GM19452 (cell line): Measurements from ENCODE around the gene CPNE4.

Experiments used
- ATAC-seq: cut with Tn5 transposase; IDR thresholded peaks from one replicate; pipeline ENCODE4 v1.9.1; 2021; ENCODE audit not compliant: unreplicated experiment

Gene CPNE4

DNA sequence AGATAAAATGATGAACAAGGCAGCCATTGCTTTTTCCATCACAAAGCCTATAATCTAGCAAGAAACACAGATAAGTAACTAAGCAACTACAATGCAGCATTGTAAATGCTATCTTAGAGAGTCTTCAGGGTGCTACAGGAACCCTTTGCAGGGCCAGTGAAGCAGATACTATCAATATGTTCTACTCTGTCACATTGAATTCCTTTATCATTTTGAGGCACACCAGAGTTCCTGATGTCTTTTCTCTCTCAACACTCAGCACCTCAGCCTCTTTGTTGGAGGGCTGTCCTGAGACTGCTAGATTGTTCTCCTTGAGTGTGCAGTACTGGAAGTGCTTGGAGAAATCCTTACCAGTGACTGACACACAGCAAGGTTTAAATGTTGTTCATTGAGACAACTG, 424.6 kb downstream of the CPNE4 start:
- no peak for ATAC-seq

DNA sequence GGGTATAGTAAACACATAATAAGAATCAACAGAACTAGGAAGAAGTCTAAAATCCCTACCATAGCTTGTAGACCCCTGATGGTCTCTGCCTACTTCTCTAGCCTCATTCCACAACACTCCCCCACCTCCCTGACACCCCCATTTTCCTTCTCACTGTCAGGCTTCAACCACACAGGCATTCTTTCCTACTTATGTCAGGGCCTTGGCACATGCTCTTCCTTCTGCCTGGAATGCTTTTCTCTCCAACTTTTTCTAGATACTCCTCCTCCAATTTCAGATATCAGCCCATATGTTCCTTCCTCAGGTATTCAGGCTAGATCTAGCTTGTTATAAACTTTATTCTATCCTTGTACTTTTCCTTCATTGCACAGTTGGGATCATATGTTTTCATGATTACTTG, 426.1 kb downstream of the CPNE4 start:
- no peak for ATAC-seq

DNA sequence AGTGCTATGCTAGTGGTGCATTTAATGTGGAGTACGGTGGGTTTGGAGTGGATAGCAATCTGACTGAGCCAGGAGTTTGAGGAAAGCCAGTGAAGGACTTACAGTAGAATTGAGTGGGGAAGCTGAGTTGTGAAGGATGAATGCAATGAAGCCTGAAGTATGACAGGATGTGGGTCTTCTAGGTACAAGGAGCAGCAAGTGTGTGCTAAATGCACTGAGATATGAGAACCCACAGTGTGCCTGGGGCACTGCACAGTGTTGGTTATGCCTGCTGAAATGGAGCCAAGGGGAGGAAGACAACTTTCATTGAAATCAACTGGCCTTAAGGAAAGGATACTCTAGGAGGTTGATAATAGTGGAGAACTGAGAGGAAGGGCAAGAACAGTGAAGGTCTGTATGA, 426.5 kb downstream of the CPNE4 start:
- peak; percentile 63 for ATAC-seq

DNA sequence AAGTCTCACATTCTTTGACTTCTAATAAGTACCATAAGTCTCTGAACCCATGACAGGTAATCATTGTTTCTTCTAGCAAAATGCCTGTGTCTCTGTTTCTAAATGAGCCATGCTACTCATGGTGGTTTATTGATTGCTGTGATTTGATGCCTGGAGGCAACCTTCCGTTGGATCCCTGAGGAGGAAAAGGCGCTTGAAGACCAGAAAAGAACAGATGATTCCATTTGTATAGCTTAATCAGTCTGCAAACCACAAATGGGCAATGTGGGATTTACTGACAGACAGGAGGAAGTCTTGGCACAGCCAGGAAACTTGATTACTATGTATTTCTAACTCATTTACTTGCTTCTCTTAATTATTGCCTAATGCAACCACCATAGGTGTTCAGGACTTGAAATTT, 428.9 kb downstream of the CPNE4 start:
- no peak for ATAC-seq

DNA sequence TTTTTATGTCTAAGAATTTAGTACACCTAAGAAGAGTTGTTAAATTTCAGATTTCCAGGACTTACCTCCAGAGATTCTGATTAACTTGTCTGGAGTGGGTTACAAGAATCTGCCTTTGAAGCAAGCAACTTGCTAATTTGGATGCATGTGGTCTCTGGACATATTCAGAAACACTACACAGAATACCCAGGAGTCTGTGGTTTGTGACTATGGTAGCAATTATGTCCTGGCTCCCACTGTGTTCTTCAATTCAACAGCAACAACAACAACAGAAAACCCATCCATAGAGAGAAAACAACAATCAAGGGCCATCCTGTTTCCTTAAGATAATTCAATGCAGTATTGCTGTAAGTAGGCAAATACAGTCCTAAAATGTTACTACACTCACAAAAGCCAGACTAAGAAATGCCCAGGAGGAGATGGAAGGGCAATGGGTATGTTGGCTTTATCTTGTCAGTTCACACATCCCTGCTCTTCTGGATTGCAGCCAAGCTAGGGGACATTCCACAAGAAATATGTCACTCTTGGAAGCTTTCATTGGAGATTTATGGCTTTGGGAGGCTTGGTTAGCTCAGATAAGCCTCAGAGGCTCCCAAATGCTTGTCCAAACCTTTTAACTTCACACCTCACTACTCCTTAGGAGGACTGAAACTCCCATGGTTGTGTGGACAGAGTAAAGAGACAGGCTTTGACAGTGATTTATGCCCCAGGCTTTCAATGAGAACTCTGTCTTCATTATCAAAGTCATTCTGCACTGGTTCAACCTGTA, 432.6 kb downstream of the CPNE4 start:
- no peak for ATAC-seq

DNA sequence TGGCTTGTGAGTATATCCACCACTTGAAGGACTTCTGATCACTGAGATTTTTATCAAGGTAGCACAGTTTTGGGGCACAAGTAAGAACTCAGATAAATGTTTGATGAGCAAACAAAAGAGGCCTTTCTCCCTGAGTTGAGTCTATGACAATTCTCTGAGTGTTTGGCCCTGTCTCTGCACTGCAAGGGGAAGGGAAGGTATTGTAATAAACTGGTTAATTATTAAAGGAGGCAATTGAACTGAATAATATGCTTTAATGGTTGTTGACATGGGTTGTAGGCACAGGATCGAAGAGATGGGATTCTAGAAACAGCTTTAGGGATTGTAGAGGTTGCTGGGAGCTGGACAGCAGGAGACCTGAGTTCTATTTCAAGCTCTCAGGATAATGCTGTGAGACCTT, 437.0 kb downstream of the CPNE4 start:
- no peak for ATAC-seq

DNA sequence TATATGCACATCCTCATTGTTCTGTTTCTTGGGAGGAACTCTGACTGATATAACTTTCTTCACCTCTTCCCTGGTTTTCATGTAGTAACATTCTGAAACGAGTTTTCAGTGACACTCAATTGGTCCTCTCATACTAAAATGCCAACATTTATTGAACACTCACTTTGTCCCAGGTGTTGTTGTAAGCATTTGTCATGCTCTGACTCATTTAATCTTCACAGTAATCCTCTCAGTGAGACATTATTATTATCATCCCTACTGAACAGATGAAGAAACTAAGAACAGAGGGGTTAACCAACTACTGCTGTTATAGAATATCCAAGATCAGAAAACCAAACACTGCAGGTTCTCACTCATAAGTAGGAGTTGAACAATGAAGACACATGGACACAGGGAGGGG, 437.9 kb downstream of the CPNE4 start:
- no peak for ATAC-seq

DNA sequence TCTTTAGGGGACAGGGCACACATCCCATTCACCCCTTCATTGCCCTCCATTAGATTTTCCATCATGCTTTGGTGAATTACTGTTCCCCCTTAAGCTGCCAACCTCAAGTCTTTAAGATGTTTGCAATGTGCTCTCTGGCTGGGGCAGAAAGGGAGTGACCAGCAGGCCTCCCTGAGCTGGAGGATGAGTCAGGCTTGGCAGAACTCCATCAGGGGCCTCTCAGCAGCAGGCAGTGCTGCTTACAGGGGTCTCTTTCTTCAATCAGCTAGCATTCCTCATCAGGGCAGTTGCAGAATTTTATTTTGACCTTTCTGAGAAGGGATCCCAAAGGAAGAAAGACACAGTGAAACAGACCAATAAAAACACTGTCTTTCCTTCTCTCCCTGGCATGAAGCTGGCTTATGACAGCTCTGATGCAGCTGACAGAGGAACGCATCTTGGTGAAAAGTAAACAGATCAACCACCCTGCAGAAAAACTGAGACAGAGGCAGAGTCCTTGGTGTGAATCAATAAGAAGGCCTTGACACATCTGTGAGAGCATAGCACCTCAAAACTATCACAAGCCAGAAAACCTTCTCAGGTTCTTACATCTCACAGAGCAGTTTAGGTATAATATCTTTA, 443.3 kb downstream of the CPNE4 start:
- ATAC-seq, result no peak

DNA sequence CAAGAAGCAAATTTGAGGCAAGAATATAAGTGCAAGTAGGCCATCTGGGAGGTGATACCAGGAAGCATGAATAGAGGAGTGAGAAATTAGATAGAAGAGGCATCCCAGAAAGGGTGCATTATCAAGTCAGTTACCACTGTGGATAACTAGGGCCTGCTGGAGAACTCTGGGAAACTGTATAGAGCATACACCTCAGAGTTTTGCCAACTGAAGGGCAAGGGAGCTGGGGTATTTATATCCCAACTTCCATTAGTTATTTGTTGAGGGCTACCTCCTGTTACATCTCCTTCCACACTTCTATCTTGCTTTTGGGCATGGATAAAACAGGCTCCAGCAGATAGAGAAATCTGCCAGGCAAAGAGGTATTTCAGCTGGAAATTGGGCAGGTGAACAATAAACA, 448.5 kb downstream of the CPNE4 start:
- ATAC-seq, result no peak

DNA sequence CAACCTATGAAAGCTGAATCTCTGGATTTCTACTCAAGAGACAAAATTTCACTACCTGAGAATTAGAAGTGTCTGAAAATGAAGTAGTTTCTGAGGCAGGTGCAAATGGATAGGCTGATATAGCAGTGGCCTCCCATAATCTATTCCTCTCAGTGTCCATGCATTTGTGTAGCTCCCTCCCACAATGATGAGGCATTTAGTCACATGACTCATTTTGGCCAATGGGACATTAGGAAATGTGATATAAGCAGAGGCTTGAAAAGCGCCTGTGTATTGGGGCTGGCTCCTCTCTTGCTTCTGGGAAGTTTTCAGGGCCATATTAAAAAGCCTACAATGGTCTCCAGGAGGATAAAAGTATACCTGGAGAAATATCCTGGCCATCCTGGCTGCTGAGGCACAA, 452.4 kb downstream of the CPNE4 start:
- ATAC-seq, result no peak

DNA sequence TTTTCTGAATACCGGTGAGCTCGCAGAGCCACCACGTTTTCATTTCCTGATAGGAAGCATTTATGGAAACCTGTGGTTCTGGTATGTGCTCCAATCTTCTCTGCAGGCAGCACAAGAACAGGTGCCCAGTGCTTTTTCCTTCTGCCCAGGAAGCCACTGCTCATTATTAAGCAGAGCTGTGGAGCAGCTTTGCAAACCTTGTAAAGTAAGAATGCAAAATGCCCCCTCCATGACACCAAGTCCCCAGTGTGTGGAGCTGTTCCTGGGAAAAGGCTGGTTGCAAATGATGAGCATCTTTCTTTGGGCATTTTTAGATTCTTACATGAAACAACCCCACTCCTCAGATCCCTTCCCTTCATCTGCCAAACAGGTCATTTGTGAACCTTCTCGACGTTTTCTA, 466.4 kb downstream of the CPNE4 start:
- ATAC-seq, result no peak

DNA sequence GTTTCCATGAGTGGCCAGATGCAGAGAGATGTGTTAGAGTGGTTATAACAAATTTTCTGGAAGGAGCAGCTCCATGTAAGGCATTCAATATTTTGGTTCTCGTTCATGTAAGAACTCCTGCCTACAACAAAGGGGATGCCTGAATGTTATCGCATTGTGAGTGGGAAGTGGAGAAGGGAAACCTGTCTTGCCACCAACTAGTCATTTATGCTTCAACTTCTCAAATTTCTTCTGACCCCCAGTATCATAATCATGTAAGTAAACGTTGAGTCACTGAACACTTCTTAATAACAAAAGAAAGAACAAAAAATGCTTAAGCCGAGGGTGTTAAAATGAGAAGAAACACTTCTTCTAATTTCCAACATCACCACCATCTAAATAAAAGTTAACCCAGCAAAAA, 470.0 kb downstream of the CPNE4 start:
- no peak for ATAC-seq

DNA sequence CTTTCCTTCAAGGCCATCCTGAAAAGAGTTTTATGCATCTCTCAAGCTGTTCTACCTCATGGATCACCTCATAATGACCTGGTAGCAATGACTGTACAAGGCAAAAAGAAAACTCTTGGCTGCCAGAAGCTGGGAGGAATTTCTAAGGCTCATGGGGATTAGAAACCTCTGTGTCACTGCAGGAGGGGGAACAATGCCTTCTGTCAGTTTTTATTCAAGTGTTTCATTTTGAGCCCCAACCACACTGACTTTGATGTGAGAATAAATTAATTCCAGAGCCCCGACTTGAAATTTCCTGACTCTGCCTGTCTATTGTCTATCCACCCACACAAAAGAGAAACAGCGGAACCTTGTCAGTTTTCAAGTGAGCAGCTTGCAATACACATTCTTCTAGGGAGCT, 473.3 kb downstream of the CPNE4 start:
- no peak for ATAC-seq

DNA sequence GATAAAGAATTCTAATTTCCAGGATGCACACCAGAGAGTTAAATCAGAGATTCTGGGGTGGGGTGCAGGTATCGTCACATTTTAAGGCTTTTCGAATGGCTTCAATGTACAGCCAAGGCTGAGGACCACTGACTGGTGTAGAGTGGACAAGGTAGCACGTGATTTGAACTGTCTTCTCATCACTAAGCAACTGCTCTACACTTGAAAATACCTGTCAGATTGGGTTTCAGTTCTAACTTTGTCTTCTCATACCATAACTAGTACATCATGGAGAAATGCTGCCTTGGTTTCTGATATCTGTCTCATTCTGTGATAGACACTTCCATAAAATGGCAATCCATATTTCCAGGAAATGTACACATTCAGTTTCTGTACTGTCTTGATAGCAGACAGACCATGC, 474.0 kb downstream of the CPNE4 start:
- ATAC-seq, result no peak

DNA sequence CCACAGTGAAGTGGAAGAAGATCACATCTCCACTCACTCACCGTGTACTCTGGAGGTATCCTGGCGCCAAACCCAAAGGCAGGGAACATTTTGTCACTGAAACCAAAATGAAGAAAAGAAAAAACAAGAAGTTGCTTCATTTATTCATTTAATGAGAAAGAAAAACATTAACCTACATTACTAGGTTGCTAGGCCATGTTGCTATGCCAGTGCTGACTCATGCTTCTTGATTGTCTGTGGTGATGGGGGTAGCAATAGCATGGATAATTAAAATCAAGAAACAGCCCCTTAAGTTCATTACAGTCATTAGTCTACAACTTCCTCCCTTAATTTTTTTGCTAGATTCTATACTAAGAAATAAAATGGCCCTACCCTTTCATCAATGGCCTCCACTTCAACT, 479.4 kb downstream of the CPNE4 start:
- ATAC-seq, result no peak

DNA sequence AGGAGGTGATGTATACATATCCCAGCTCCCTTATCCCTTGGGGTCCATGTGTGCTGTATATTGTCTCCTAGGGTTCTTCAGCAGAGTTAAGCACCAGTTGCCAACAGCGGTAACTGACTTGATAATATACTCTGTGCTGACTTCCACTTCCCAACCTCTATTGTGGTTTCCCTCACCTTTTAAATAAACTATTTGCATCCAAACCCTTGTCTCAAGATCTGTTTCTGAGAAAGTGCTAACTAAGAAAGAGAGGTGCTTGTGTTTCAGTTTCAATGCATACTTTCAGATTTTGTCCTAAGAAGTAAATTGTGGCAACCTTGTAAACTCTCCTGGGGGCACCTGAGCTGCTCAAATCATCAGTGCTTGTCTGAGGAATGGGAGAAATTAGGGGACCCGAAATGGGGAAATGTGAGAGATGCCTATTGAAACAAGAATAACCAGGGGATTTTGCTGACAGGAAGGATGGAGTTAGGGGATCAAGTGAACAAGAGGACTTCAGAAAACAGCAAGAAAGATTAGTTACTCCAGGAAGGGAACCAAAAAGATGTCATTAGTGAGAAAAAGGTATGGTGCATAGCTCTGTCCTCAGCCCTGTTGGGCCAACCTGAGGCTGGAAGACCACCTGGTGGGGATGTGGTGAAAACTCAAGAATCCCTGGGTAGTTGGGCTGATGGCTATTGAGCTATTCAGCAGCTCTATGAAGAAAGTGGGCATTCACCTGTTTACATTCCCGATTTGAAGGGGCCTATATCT, 481.1 kb downstream of the CPNE4 start:
- ATAC-seq, result peak; percentile 94

DNA sequence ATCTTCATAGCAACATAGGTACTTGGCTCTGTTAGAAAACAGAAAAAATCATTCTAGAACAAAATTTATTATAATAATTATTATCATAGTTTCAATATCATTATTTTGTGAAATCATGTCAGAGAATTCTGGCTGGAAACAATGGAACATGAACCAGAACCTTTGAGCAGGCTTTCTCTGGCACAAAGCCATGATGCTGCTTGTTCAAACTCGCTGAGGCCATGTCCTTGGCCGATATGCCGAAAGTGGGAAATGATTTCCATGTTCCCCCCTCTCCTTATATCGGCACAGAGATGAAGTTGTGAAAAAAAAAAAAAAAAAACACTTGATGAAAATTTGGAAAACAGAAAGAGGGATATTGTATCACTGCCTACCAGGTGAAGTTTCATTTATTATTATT, 483.1 kb downstream of the CPNE4 start:
- no peak for ATAC-seq

DNA sequence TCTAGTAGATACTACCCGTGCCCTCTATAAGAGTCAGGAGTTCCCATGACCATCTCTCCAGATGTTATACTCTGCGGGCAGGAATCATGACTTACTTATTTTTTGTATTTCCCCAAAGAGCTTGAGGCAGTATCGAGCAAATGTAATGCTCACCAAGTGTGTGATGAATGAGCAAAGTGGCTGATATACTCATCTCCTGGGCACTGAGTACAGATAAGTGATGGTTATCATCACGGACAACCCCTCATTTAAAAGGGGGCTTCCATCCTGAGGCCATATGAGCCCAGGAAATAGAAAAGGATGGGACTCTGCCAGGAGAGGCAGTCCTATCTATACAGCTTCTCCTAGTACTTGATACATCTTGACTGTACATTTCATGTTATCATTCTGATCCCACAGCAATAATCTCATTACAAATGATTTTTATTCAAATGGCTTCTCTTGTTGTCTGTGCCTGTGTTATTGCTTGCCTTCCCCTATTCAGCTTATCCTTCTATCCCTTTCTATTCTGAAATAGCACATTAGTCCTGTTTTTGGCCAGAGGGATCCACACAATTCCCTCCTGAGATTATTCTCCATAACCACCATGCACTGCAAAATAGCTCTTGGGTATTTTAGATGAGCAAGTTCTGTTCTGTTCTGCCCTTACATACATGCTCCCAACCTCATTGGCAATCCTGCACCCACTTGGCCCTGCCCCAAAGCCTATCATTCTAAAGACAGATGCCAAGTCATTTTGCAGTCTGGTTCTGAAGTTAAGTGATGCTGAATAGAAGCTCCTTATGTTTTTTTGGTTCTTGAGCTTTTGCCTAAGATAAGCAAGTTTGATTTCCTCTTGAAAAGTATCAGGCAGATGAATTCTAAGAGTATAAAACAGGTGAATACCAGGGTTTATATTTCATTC, 484.0 kb downstream of the CPNE4 start:
- ATAC-seq, result no peak

DNA sequence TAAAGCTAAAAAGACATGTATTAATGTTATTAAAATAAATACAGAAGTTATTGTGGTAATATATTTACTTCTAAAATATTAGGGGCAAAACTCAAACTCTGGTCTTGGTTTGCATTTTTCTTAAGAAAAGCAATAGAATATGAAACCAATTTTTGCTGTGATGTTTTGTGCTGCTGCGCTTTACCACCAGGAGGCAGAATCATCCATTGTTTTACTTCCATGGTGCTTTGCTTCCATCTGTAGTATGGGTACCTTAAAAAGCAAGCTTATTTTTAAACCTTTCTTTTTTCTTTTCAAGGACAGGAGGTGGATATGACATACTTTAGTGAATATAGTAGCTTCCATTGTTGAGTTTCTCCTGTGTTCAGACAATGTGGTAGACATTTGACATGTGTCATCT, 485.5 kb downstream of the CPNE4 start:
- no peak for ATAC-seq

DNA sequence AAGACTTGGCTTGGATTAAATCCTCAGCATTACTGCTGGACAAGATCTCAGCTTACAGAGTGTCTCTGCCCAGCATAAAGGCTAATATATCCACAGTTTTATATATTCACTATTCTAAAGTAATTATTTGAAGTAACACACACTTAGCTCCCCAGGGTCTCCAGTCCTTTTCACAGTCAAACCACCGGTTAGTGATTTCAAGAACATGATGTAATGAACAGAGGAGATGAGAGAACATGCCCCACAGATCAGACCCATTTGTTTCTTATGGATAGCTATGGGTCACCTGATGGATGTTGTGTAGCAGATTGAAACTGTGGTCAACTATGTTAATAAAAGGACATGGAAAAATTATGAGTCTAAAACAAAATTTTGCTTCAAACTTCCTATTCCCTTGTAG, 487.2 kb downstream of the CPNE4 start:
- no peak for ATAC-seq

DNA sequence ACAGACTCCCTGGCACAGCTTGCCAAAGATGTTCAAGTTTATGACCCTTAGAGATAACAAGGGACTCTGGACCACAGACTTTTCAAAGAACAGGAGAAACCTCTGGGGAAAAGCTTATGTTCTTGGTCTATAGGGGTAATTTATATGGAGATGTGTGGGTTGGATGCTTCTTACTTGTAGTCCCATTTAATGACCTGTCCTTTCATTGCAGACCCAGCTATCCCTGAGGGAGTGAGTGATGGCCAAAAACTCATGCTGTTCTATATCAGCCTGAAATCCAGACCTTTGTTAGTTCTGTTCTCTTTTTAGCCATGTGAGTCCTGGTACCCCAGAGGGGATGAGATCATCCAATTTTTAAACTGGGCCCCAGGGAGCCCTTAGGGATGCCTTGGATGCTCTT, 488.4 kb downstream of the CPNE4 start:
- ATAC-seq, result no peak
